Measurements from ENCODE around the gene CDH2. TPM values are rescaled to one million over a fixed set of nuclear protein-coding genes. Genes with fewer than 3 reads are reported as not detected.

The CDH2 gene
- total RNA-seq, 1 experiment from 2014 or later: 36.2 TPM

GRCh38 chr18:28116461-28116860, 60.5 kb downstream of the CDH2 start:
- Histone ChIP-seq H3K14ac (ENCODE audit: insufficient read depth, low read length) (no peak overlapping the region), H2BK12ac (ENCODE audit: insufficient read length, low read depth, low read length) (no peak overlapping the region), H3K18ac (ENCODE audit: insufficient read length, low read depth, low read length) (no peak overlapping the region), H2BK20ac (ENCODE audit: low read depth, low read length, poor library complexity, severe bottlenecking) (no peak overlapping the region), H3K4me2 (ENCODE audit: insufficient read depth, insufficient read length, low read length) (no peak overlapping the region), H3K9ac (ENCODE audit: extremely low read depth, insufficient read length, low read length) (no peak overlapping the region), H3K23me2 (ENCODE audit: insufficient read length, low read depth, low read length, poor library complexity, severe bottlenecking) (no peaks in the 10 kb centered on the region), H2AK5ac (ENCODE audit: insufficient read length, low read length) (no peak overlapping the region), H4K20me1 (ENCODE audit: control insufficient read depth, insufficient read depth, insufficient read length) (no peaks in the 10 kb centered on the region), H3K27ac (ENCODE audit: insufficient read length, low read depth, low read length) (no peak overlapping the region), H3K4ac (ENCODE audit: low read depth, low read length) (no peak overlapping the region), H2BK5ac (ENCODE audit: insufficient read length, low read length) (no peak overlapping the region), H2BK15ac (ENCODE audit: low read depth, low read length) (no peak overlapping the region), H3K9me3 (ENCODE audit: control insufficient read depth, low read depth, low read length) (no peaks in the 10 kb centered on the region), H4K91ac (ENCODE audit: insufficient read length, low read depth, low read length) (no peak overlapping the region), H3K79me1 (ENCODE audit: insufficient read depth, low read depth, low read length, poor library complexity, severe bottlenecking) (no peaks in the 10 kb centered on the region), H3K23ac (ENCODE audit: insufficient read length, low read depth, low read length) (no peak overlapping the region), H2BK120ac (ENCODE audit: low read depth, low read length, poor library complexity, severe bottlenecking) (no peak overlapping the region), H3K79me2 (ENCODE audit: insufficient read depth, low read length) (no peaks in the 10 kb centered on the region), H3T11ph (ENCODE audit: low read length) (no peak overlapping the region), H4K5ac (ENCODE audit: insufficient read length, low read depth, low read length) (no peak overlapping the region), H3K27me3 (ENCODE audit: insufficient read depth, low read length) (no peaks in the 10 kb centered on the region), H2AFZ (ENCODE audit: low read length) (no peak overlapping the region), H3K56ac (ENCODE audit: insufficient read length, low read depth, low read length) (no peak overlapping the region), H3K4me1 (ENCODE audit: insufficient read depth, low read length) (no peaks in the 10 kb centered on the region), H4K8ac (replicated peaks; ENCODE audit: insufficient read length, low read depth, low read length) (no peak overlapping the region)
- no peak overlapping the region for H3K27ac Mint-ChIP-seq
- no peaks in the 10 kb centered on the region; a peak in 1 of 7 replicates for H3K36me3 Mint-ChIP-seq (ENCODE audit: insufficient read depth in 1 of 3, low read depth in 3 of 3)
- H3K4me3 Mint-ChIP-seq: no peak overlapping the region
- DNase-seq: no peak
- TF ChIP-seq, protein P1, sequence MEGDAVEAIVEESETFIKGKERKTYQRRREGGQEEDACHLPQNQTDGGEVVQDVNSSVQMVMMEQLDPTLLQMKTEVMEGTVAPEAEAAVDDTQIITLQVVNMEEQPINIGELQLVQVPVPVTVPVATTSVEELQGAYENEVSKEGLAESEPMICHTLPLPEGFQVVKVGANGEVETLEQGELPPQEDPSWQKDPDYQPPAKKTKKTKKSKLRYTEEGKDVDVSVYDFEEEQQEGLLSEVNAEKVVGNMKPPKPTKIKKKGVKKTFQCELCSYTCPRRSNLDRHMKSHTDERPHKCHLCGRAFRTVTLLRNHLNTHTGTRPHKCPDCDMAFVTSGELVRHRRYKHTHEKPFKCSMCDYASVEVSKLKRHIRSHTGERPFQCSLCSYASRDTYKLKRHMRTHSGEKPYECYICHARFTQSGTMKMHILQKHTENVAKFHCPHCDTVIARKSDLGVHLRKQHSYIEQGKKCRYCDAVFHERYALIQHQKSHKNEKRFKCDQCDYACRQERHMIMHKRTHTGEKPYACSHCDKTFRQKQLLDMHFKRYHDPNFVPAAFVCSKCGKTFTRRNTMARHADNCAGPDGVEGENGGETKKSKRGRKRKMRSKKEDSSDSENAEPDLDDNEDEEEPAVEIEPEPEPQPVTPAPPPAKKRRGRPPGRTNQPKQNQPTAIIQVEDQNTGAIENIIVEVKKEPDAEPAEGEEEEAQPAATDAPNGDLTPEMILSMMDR (conservative IDR thresholded peaks at IDR 0.05): no peak
- H3K9me3 Mint-ChIP-seq: no peaks in the 10 kb centered on the region; a peak in 1 of 5 replicates
- no peaks in the 10 kb centered on the region for H3K27me3 Mint-ChIP-seq (ENCODE audit: low read depth)
- WGBS (ENCODE audit: extremely low coverage, insufficient read length, low lambda C conversion rate): no CpG with 5 or more reads among the region's 1 CpG
- peaks cover 8 to 17% of the 10 kb centered on the region in 2 experiments for H3K4me1 Mint-ChIP-seq
